Measurements from ENCODE around the gene GIMAP8.
"Not testable (repeated sequence)": the region's sequence is repeated elsewhere in the genome, so short reads cannot be mapped to it uniquely, and the experiment has no call there.

The GIMAP8 gene

GRCh38 chr7:150441524-150441923, 8.9 kb upstream of the GIMAP8 start:
- DNase-seq, result no peak

GRCh38 chr7:150442811-150443210, 7.6 kb upstream of the GIMAP8 start:
- DNase-seq, result no peak

GRCh38 chr7:150443793-150444540, 6.5 kb upstream of the GIMAP8 start:
- DNase-seq, result no peak

GRCh38 chr7:150444674-150445365, 5.6 kb upstream of the GIMAP8 start:
- no peak for DNase-seq

DNA sequence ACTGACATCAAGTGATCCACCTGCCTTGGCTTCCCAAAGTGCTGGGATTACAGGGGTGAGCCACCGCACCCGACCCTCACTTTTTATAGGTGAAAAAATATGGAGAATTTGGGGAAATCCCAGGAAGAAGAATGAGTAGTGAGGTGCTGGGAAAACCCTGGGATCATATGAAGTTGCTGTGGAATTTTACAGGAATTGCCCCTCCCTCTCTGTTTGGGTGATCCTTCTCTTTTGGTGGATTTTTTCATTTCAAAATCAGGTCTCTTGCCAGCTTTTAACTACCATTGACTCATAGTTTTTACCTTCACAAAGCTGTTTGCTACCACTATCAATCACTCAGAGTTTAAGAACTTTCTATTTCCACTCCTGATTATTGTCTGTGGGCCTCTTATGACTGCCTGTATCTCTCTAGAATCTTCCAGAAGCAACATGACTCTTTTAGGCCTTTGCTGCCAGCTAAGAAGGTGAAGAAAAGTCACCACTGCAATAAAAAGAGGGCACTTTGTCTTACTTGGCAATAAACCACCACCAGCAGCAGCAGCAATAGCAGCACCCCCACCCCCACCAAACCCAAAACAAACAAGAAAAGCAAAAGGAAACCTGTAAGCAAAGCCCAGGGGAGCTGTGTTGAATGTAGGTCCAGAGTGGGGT, 4.0 kb upstream of the GIMAP8 start:
- DNase-seq, result no peak

- no peak for DNase-seq
These were observed 2.3 kb upstream of the GIMAP8 start for GRCh38 chr7:150447966-150448788.

DNA sequence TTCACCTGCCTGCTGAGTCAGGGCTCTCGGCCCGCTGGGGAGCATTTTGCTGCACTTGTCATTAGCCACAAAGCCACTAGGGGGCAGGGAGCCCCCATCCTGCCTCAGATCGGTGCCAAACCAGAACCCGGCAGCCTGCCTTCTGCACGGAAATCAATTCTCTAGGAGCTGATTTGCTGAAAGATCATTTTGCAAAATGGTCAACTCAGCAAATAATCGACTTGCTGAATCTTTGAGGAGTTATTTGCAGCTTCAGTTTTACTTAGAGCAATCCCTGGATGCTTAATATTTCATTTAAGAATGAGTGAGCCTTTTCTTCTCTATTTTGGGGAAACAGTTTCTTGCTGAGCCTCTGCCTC, 1.7 kb upstream of the GIMAP8 start:
- DNase-seq, result peak; percentile 29

- no peak for DNase-seq
These were observed 1.1 kb upstream of the GIMAP8 start for GRCh38 chr7:150449206-150449952.

DNA sequence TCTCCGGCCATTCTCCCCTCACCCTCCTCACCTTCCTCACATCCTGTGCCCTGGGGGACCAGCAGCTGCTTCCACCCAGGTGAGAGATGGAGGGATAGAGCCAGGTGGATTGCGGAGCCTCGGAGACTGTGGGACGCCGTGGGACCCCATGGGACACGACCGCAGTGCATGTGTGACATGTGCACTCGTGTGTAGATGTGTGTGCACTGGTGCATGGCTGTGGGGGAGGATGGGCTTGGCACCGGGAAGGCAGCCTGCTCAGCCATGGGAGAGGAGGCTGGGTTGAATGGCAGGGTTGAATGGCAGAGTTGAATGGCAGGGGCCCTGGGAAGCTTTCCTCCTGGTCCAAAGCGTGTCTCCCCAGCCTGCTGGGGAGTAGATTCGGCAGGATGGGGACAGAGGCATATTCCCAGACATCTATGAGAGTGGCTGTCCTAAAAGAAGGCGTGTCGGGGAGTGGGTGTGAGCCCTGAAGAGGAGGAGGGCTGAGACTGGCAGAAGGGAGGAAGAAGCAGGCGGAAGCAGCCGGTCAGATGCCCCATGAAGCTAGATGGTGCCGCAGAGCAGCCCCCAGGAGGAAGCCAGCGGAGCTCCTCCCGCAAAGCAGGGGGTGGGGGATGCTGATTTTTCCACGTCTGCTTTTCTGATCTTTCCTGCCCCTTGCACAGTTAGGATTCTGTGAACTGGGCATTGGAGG, 815 bp downstream of the GIMAP8 start:
- no peak for DNase-seq

- DNase-seq, result no peak
These were observed 1.5 kb downstream of the GIMAP8 start for GRCh38 chr7:150451833-150452461.

- no peak for DNase-seq
These were observed 2.8 kb downstream of the GIMAP8 start for GRCh38 chr7:150453181-150453580.

- DNase-seq, result no peak
These were observed 3.5 kb downstream of the GIMAP8 start for GRCh38 chr7:150453892-150454291.

DNA sequence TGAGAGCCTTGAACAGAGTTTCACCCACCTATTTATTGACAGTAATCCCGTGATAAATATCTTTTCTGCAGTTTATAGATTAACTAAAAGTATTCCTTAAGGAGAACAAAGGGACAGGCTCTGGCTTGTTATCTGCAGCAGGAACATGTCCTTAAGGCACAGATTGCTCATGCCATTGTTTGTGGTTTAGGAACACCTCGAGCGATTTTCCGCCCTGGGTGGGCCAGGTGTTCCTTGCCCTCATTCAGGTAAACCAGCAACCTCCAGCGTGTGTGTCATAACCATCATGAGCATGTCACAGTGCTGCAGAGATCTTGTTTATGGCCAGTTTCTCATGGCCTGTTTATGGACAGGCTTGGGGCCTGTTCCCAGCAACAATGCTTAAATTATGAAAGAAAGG, 6.6 kb downstream of the GIMAP8 start:
- DNase-seq, result not testable (repeated sequence)

- no peak for DNase-seq
These were observed 7.8 kb downstream of the GIMAP8 start for GRCh38 chr7:150458235-150458634.

DNA sequence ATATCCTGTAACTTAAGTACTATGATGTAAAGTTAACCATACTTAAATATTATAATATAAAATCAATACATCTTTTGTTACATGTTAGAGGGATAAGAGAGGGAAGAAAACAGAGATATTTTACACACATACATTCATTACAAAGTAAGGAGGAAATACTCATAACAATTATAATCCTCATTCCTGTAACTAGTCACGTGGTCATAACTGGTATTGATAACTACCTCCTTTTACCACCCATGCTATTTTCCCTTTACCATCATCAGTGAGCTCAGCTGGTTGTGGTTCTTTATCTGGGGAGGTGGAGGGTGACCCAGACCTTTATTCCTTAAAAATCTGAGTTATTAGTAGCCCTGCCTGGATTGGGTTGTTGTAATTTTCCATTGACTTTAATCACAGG, 8.3 kb downstream of the GIMAP8 start:
- no peak for DNase-seq

- no peak for DNase-seq
These were observed 11.1 kb downstream of the GIMAP8 start for GRCh38 chr7:150461520-150461919.

DNA sequence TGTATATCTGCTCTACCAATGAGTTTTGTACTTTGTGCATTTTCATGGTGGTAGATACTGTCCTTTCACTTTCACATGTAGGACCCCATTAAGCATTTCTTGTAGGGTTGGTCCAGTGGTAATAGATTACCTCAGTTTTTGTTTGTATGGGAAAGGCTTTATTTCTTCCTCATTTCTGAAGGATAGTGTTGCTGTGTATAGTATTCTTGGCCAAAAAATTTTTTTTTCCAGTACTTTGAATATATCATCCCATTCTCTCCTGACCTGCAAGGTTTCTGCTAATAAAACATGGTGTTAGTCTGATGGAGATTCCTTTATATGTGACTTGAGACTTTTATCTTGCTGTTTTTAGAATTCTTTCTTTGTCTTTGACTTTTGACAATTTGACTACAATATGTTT, 12.0 kb downstream of the GIMAP8 start:
- DNase-seq, result no peak

- DNase-seq, result no peak
These were observed 13.0 kb downstream of the GIMAP8 start for GRCh38 chr7:150463461-150463860.

GRCh38 chr7:150464962-150465361, 14.5 kb downstream of the GIMAP8 start:
- no peak for DNase-seq

GRCh38 chr7:150465414-150465813, 15.0 kb downstream of the GIMAP8 start:
- DNase-seq, result no peak

DNA sequence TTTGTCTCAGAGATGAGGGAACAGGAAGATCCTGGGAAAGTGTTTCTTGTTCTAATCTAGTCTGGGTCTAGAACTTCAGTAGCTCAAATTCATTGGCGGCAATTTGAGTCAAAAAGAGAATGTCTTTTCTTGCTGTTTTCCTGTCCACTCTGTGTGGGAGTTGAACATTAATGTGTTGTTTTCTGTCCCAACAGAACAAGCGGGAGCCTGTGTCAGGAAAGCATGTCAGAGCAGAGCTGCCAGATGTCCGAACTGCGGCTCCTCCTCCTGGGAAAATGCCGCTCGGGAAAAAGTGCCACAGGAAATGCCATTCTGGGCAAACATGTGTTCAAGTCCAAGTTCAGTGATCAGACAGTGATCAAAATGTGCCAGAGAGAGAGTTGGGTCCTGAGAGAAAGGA, 16.0 kb downstream of the GIMAP8 start:
- no peak for DNase-seq
